BJ (cell line): Measurements from ENCODE around the gene HSD11B2. TPM values are rescaled to one million over a fixed set of nuclear protein-coding genes. Genes with fewer than 3 reads are reported as not detected.

Experiments
- CTCF ChIA-PET: fragments of 350-600 bp; formaldehyde crosslinking; extraction: SDS; loops from one replicate; lab custom pipeline; 2021; ENCODE audit warnings: antibody characterized with exemption, inconsistent platforms; lab: Yijun Ruan, JAX
- POLR2A ChIA-PET: fragments of 300-600 bp; sonication (Branson Sonifier 250); formaldehyde crosslinking; extraction: SDS; loops from one replicate; lab custom pipeline; 2021; ENCODE audit warnings: antibody characterized with exemption; lab: Charles Lee
- DNase-seq: peaks from one replicate; pipeline ENCODE4 v3.0.0-alpha.2; 2011; ENCODE audit warnings: low read depth
- H3K27me3 ChIP-seq: 2 replicates; pipeline ENCODE4 v1.6.0; 2011; ENCODE audit warnings: low read length; ENCODE audit not compliant: control insufficient read depth, insufficient read depth
- H3K36me3 ChIP-seq: 2 replicates; pipeline ENCODE4 v1.5.1; 2011; ENCODE audit warnings: low read length; ENCODE audit not compliant: control insufficient read depth, insufficient read depth
- H3K4me3 ChIP-seq: 2 replicates; pipeline ENCODE4 v1.5.1; 2011; ENCODE audit warnings: low read depth, mild to moderate bottlenecking, control low read depth, low read length
- polyA plus RNA-seq: library from polyadenylated mRNA; depleted of rRNA; stranded (reverse); fragments of >200 nt; gene quantifications from 2 replicates; pipeline ENCODE4 v1.2.3, GENCODE V29; 2011
- TF ChIP-seq, protein P1 (sequence below): IDR thresholded peaks from 2 replicates; pipeline ENCODE4 v1.5.1; 2011; ENCODE audit warnings: low read depth, mild to moderate bottlenecking, control low read depth, inconsistent platforms, low read length, moderate library complexity; ENCODE audit not compliant: insufficient read depth

The HSD11B2 gene
- polyA plus RNA-seq, 1 experiment, result 0.07 TPM

DNA sequence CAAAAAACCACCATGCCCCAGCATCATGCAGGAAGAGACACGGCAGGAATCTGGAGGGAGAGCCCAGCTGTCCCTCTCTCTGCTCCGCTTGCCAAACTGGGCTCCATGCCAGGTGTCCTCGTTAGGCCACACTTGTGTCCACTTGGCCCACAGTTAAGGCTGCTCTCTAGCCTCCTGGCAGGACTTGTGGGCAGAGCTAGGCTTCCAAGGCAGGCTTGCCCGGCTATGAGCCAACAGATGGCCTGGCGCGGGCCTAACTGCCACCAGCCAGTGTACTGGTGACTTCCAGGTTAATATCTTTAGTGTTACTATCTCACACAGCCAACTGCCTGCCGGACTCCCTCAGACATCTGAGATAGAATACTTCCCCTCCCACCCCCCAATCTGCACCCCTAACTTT lies 39.4 kb downstream of the HSD11B2 start:
- POLR2A ChIA-PET, result no interaction called here
- no peaks in the 10 kb centered on the region for H3K27me3 ChIP-seq
- TF ChIP-seq, protein P1, sequence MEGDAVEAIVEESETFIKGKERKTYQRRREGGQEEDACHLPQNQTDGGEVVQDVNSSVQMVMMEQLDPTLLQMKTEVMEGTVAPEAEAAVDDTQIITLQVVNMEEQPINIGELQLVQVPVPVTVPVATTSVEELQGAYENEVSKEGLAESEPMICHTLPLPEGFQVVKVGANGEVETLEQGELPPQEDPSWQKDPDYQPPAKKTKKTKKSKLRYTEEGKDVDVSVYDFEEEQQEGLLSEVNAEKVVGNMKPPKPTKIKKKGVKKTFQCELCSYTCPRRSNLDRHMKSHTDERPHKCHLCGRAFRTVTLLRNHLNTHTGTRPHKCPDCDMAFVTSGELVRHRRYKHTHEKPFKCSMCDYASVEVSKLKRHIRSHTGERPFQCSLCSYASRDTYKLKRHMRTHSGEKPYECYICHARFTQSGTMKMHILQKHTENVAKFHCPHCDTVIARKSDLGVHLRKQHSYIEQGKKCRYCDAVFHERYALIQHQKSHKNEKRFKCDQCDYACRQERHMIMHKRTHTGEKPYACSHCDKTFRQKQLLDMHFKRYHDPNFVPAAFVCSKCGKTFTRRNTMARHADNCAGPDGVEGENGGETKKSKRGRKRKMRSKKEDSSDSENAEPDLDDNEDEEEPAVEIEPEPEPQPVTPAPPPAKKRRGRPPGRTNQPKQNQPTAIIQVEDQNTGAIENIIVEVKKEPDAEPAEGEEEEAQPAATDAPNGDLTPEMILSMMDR, result no peak
- H3K4me3 ChIP-seq, result no peak overlapping the region
- CTCF ChIA-PET, result interaction anchor here (1.0 to 16.9 kb wide), 3 partner anchors 10 to 84 kb away, joined by 3 to 276 read pairs (median 6); partner anchors contain the start of gene ATP6V0D1
- no peaks in the 10 kb centered on the region for H3K36me3 ChIP-seq
- DNase-seq, result no peak

DNA sequence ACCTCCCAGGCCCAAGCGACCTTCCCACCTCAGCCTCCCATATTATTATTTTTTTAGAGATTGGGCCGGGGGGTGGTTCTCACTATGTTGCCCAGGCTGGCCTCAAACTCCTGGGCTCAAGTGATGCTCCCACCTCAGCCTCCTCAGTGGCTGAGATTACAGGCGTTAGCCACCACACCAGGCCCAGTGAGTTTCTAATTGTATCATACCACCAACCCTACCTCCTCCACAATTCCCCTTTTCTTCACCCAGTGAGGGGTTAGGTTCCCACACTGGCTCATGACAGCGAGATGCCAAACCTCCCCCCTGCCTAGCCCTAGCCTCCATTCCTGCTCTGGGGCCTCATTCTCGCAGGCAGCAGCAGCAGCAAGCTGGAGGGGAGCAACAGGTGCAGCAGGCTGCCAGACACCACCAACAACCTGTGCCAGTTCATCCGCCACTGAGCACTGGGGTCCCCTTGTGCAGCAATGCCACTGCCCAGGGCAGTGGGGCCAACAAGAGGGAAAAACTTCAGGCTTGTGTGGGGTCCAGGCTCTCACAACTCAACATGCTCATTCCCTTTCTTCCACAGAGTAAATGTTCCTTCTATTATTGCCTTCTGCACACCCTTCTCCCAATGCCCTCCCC lies 41.0 kb downstream of the HSD11B2 start:
- Histone ChIP-seq H3K36me3 (no peaks in the 10 kb centered on the region), H3K27me3 (no peaks in the 10 kb centered on the region), H3K4me3 (no peak overlapping the region)
- ChIA-PET POLR2A (no interaction called here), CTCF (interaction anchor here (0.6 to 16.9 kb wide), 4 partner anchors 9 to 212 kb away, joined by 3 to 276 read pairs (median 6); partner anchors contain the start of gene ATP6V0D1)
- TF ChIP-seq, protein P1, result no peak
- no peak for DNase-seq

DNA sequence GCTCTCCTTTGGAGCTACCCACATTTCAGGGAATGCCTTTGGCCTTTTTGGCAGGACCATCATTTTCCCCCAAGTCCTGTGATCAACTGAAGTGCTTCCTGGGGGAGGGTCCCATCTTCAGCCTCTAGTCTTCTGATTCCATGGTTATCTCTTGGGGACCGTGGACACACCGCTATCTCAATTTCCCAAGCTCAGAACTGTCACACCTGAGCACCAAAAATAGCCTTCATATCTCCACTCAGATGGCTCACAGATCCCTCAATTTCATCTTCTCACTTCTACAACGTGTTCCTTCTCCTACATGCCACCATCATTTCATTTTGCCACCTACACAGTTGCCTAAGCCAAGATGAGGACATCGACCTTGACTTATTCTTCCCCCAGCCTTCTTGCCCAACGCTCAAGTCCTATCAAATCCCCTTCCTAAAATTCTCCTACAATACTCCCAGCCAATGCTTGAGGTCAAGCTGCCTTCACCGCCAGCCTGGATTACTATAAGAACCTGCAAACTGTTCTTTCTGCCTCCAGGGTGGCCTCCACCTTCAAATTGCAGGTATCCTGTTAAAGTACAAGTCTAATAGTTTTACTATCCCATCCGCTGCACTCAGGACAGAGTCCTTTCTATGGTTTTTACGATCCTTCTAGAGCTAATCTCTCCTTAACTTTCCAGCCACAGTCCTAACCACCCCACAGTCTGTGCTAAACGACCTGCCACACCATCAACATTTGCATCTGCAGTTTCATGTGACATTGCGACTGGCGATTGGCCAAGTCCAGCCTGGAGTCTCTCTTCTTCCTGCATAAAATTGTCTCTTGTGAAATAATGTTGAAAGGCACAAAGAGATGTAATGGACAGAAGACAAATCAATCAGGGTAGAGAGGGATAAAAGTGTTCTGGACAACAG lies 43.9 kb downstream of the HSD11B2 start:
- Histone ChIP-seq H3K36me3 (no peaks in the 10 kb centered on the region), H3K27me3 (no peaks in the 10 kb centered on the region), H3K4me3 (no peak overlapping the region)
- TF ChIP-seq, protein P1, result no peak
- CTCF ChIA-PET, result interaction anchor here (0.7 to 3.0 kb wide), 9 partner anchors 9 to 214 kb away, joined by 3 to 16 read pairs (median 5); no protein-coding TSS in a partner anchor
- DNase-seq, result no peak
- POLR2A ChIA-PET, result no interaction called here

DNA sequence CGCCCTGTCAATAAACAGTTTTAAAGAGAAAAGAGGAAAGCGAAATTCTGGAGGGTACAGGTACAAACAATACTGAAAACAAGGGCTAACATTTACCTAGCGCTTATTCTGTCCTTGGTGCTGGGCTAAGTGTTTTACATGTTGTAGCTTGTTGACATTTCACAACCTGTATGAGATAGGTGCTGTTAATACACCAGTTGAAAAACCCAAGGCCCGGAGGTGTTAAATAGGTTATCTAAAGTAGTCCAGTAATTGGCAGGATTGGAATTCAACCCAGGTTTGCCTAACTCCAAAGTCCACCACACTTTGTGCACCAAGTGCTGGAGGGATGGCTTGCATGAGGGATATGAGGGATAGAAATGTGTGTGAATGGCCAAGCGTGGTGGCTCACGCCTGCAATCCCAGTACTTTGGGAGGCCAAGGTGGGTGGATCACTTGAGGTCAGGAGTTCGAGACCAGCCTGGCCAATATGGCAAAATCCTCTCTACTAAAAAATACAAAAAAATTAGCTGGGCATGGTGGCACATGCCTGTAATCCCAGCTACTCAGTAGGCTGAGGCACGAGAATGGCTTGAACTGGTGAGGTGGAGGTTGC lies 47.1 kb downstream of the HSD11B2 start:
- Histone ChIP-seq H3K27me3 (no peaks in the 10 kb centered on the region), H3K36me3 (no peaks in the 10 kb centered on the region), H3K4me3 (no peak overlapping the region)
- TF ChIP-seq, protein P1, result no peak
- no peak for DNase-seq
- POLR2A ChIA-PET, result no interaction called here
- CTCF ChIA-PET, result interaction anchor here (0.6 to 6.1 kb wide), 3 partner anchors 9 to 51 kb away, joined by 4 to 48 read pairs (median 7); no protein-coding TSS in a partner anchor
